Liver (tissue), 9 donors: ENCODE results near the gene SYT14. TPM values are rescaled to one million over a fixed set of nuclear protein-coding genes. Genes with fewer than 3 reads are reported as not detected.

ENCODE experiments used
- DNase-seq: peaks from one replicate; pipeline ENCODE4 v3.0.0-alpha.2; 2017; ENCODE audit warnings: low spot score
- H3K27ac ChIP-seq, 2 donors: one replicate each; pipeline ENCODE4 v1.7.0; 2013; ENCODE audit warnings: inconsistent platforms in 2 of 2, low read length in 2 of 2, control low read depth in 1 of 2, low read depth in 1 of 2, mild to moderate bottlenecking in 1 of 2
- H3K27me3 ChIP-seq, 4 donors: one replicate each; pipeline versions ENCODE4 v1.6.1 to v1.7.0; 2013; ENCODE audit warnings: low read length in 3 of 4, inconsistent platforms in 1 of 4, mild to moderate bottlenecking in 1 of 4, moderate library complexity in 1 of 4; ENCODE audit not compliant: control insufficient read depth in 4 of 4, insufficient read depth in 4 of 4
- H3K36me3 ChIP-seq, 4 donors: one replicate each; pipeline versions ENCODE4 v1.6.1 to v1.7.0; 2013; ENCODE audit warnings: low read length in 3 of 4, mild to moderate bottlenecking in 3 of 4, low read depth in 1 of 4, moderate library complexity in 1 of 4; ENCODE audit not compliant: control insufficient read depth in 4 of 4, insufficient read depth in 3 of 4
- H3K4me1 ChIP-seq, 4 donors: one replicate each; pipeline versions ENCODE4 v1.6.1 to v1.7.0; 2013; ENCODE audit warnings: low read length in 3 of 4, mild to moderate bottlenecking in 3 of 4, moderate library complexity in 1 of 4; ENCODE audit not compliant: control insufficient read depth in 4 of 4, insufficient read depth in 4 of 4
- H3K4me3 ChIP-seq, 3 donors: one replicate each; pipeline versions ENCODE4 v1.6.1 to v1.7.0; 2013; ENCODE audit warnings: low read length in 3 of 3, control low read depth in 1 of 3, low read depth in 1 of 3, mild to moderate bottlenecking in 1 of 3
- H3K9ac ChIP-seq, 2 donors: one replicate each; pipeline ENCODE4 v1.7.0; 2013; ENCODE audit warnings: low read length in 2 of 2, mild to moderate bottlenecking in 2 of 2, moderate library complexity in 2 of 2, control low read depth in 1 of 2, low read depth in 1 of 2
- H3K9me3 ChIP-seq, 4 donors: one replicate each; pipeline versions ENCODE4 v1.6.1 to v1.7.0; 2013; ENCODE audit warnings: low read length in 3 of 4; ENCODE audit not compliant: control insufficient read depth in 4 of 4
- ATF3 ChIP-seq: IDR thresholded peaks from 2 replicates; pipeline ENCODE4 v1.6.1; 2016; ENCODE audit warnings: antibody characterized with exemption
- CTCF ChIP-seq: fragments of 150-350 bp; IDR thresholded peaks from 2 replicates; pipeline ENCODE4 v1.5.1; 2017; ENCODE audit warnings: improper control_type of control experiment, low read depth, low read length; ENCODE audit not compliant: missing input control
- EGR1 ChIP-seq, 2 donors: IDR thresholded peaks; 2 replicates each; pipeline ENCODE4 v1.6.1; 2016 to 2018; ENCODE audit warnings: antibody characterized with exemption in 2 of 2, low read depth in 2 of 2
- FOXA1 ChIP-seq: IDR thresholded peaks from 2 replicates; pipeline ENCODE4 v1.6.1; 2016; ENCODE audit warnings: antibody characterized with exemption
- FOXA2 ChIP-seq: IDR thresholded peaks from 2 replicates; pipeline ENCODE4 v1.6.1; 2016; ENCODE audit warnings: antibody characterized with exemption
- GABPA ChIP-seq, 2 donors: IDR thresholded peaks in 1 of 2; conservative IDR thresholded peaks in 1 of 2; 2 replicates each; pipeline ENCODE4 v1.6.1; 2016; ENCODE audit warnings: antibody characterized with exemption in 2 of 2, mild to moderate bottlenecking in 1 of 2, moderate library complexity in 1 of 2
- HNF4A ChIP-seq, 2 donors: conservative IDR thresholded peaks; 2 replicates each; pipeline ENCODE4 v1.6.1; 2016; ENCODE audit warnings: antibody characterized with exemption in 2 of 2, mild to moderate bottlenecking in 2 of 2
- MAX ChIP-seq: IDR thresholded peaks from 2 replicates; pipeline ENCODE4 v1.6.1; 2016; ENCODE audit warnings: antibody characterized with exemption
- NR2F2 ChIP-seq: IDR thresholded peaks from 2 replicates; pipeline ENCODE4 v1.6.1; 2016; ENCODE audit warnings: antibody characterized with exemption
- RAD21 ChIP-seq, 2 donors: IDR thresholded peaks; 2 replicates each; pipeline ENCODE4 v1.6.1; 2016; ENCODE audit warnings: antibody characterized with exemption in 2 of 2, mild to moderate bottlenecking in 2 of 2
- REST ChIP-seq: IDR thresholded peaks from 2 replicates; pipeline ENCODE4 v1.6.1; 2016; ENCODE audit warnings: antibody characterized with exemption, mild to moderate bottlenecking
- RXRA ChIP-seq, 2 donors: IDR thresholded peaks; 2 replicates each; pipeline ENCODE4 v1.6.1; 2017 to 2018; ENCODE audit warnings: antibody characterized with exemption in 2 of 2, mild to moderate bottlenecking in 1 of 2
- SP1 ChIP-seq: IDR thresholded peaks from 2 replicates; pipeline ENCODE4 v1.6.1; 2018; ENCODE audit warnings: antibody characterized with exemption, mild to moderate bottlenecking
- TAF1 ChIP-seq: conservative IDR thresholded peaks from 2 replicates; pipeline ENCODE4 v1.6.1; 2016; ENCODE audit warnings: antibody characterized with exemption, mild to moderate bottlenecking
- YY1 ChIP-seq: IDR thresholded peaks from 2 replicates; pipeline ENCODE4 v1.6.1; 2016; ENCODE audit warnings: antibody characterized with exemption, mild to moderate bottlenecking
- ZBTB33 ChIP-seq: IDR thresholded peaks from 2 replicates; pipeline ENCODE4 v1.6.1; 2016; ENCODE audit warnings: antibody characterized with exemption
- WGBS: extraction: QIAGEN DNeasy Blood & Tissue Kit; methylation state at CpG from one replicate; pipeline ENCODE4 v1.1.7; 2013; 5-methylcytosine and 5-hydroxymethylcytosine counted together
- polyA plus RNA-seq, 2 donors: library from polyadenylated mRNA; stranded (reverse) in 1 of 2; unstranded in 1 of 2; fragments of 200-250 nt in 1 of 2; fragments of >200 nt in 1 of 2; fragmentation: Nextera tagmentation in 1 of 2; extraction: Ambion mirVana in 1 of 2; gene quantifications; one replicate each; pipeline versions ENCODE4 v1.2.1 to v1.2.3, GENCODE V29; 2013 to 2015
- total RNA-seq, 2 donors: library from RNA; depleted of rRNA; stranded (reverse); fragments of >200 nt; gene quantifications; one replicate each; pipeline ENCODE4 v1.2.3, GENCODE V29; 2014
- donor health status: healthy.
- donor health status: healthy.
- donor health status: healthy.
- donor health status: healthy.
- donor health status: healthy.

The SYT14 gene
- total and polyA plus RNA-seq, 4 donors = not detected

GRCh38 chr1:210076620-210077019 is 138.6 kb downstream of the SYT14 start:
- no peak for TF ChIP-seq YY1
- Histone ChIP-seq H3K4me3 (no peak overlapping the region), H3K27me3 (no peaks in the 10 kb centered on the region), H3K9ac (no peak overlapping the region), H3K36me3 (no peaks in the 10 kb centered on the region), H3K4me1 (no peaks in the 10 kb centered on the region), H3K27ac (no peak overlapping the region), H3K9me3 (no peaks in the 10 kb centered on the region)
- 57% methylated on average over 3 of the region's 3 CpGs for WGBS
- DNase-seq = no peak

GRCh38 chr1:210081494-210081893 is 143.5 kb downstream of the SYT14 start:
- no peak overlapping the region for H3K9ac ChIP-seq
- no peaks in the 10 kb centered on the region for H3K36me3 ChIP-seq
- DNase-seq = no peak
- no peak overlapping the region for H3K4me3 ChIP-seq
- no peaks in the 10 kb centered on the region for H3K9me3 ChIP-seq
- no peaks in the 10 kb centered on the region for H3K27me3 ChIP-seq
- H3K27ac ChIP-seq = no peak overlapping the region
- no peaks in the 10 kb centered on the region for H3K4me1 ChIP-seq
- TF ChIP-seq ATF3 (no peak), RAD21 (IDR thresholded peaks at IDR 0.05) (no peak), MAX (no peak), SP1 (no peak), NR2F2 (no peak), HNF4A (conservative IDR thresholded peaks at IDR 0.05) (no peak), FOXA1 (no peak), RXRA (IDR thresholded peaks at IDR 0.05) (no peak), TAF1 (no peak), CTCF (no peak), GABPA (IDR thresholded peaks at IDR 0.05 in 1 of 2, conservative IDR thresholded peaks at IDR 0.05 in 1 of 2) (no peak), REST (no peak), ZBTB33 (no peak), YY1 (no peak), EGR1 (IDR thresholded peaks at IDR 0.05; ENCODE audit: low read depth in 2 of 2) (no peak), FOXA2 (no peak)
